Liver (tissue), 9 donors: ENCODE measurements around the gene SPI1. TPM values are rescaled to one million over a fixed set of nuclear protein-coding genes. Genes with fewer than 3 reads are reported as not detected.
A peak's percentile ranks its signal among the peaks of the same experiment; 100 is the strongest.

Experiments
- DNase-seq: peaks from one replicate; pipeline ENCODE4 v3.0.0-alpha.2; 2017; ENCODE audit warnings: low spot score
- H3K27ac ChIP-seq, 2 donors: one replicate each; pipeline ENCODE4 v1.7.0; 2013; ENCODE audit warnings: inconsistent platforms in 2 of 2, low read length in 2 of 2, control low read depth in 1 of 2, low read depth in 1 of 2, mild to moderate bottlenecking in 1 of 2
- H3K27me3 ChIP-seq, 4 donors: one replicate each; pipeline versions ENCODE4 v1.6.1 to v1.7.0; 2013; ENCODE audit warnings: low read length in 3 of 4, inconsistent platforms in 1 of 4, mild to moderate bottlenecking in 1 of 4, moderate library complexity in 1 of 4; ENCODE audit not compliant: control insufficient read depth in 4 of 4, insufficient read depth in 4 of 4
- H3K36me3 ChIP-seq, 4 donors: one replicate each; pipeline versions ENCODE4 v1.6.1 to v1.7.0; 2013; ENCODE audit warnings: low read length in 3 of 4, mild to moderate bottlenecking in 3 of 4, low read depth in 1 of 4, moderate library complexity in 1 of 4; ENCODE audit not compliant: control insufficient read depth in 4 of 4, insufficient read depth in 3 of 4
- H3K4me1 ChIP-seq, 4 donors: one replicate each; pipeline versions ENCODE4 v1.6.1 to v1.7.0; 2013; ENCODE audit warnings: low read length in 3 of 4, mild to moderate bottlenecking in 3 of 4, moderate library complexity in 1 of 4; ENCODE audit not compliant: control insufficient read depth in 4 of 4, insufficient read depth in 4 of 4
- H3K4me3 ChIP-seq, 3 donors: one replicate each; pipeline versions ENCODE4 v1.6.1 to v1.7.0; 2013; ENCODE audit warnings: low read length in 3 of 3, control low read depth in 1 of 3, low read depth in 1 of 3, mild to moderate bottlenecking in 1 of 3
- H3K9ac ChIP-seq, 2 donors: one replicate each; pipeline ENCODE4 v1.7.0; 2013; ENCODE audit warnings: low read length in 2 of 2, mild to moderate bottlenecking in 2 of 2, moderate library complexity in 2 of 2, control low read depth in 1 of 2, low read depth in 1 of 2
- H3K9me3 ChIP-seq, 4 donors: one replicate each; pipeline versions ENCODE4 v1.6.1 to v1.7.0; 2013; ENCODE audit warnings: low read length in 3 of 4; ENCODE audit not compliant: control insufficient read depth in 4 of 4
- ATF3 ChIP-seq: IDR thresholded peaks from 2 replicates; pipeline ENCODE4 v1.6.1; 2016; ENCODE audit warnings: antibody characterized with exemption
- CTCF ChIP-seq: fragments of 150-350 bp; IDR thresholded peaks from 2 replicates; pipeline ENCODE4 v1.5.1; 2017; ENCODE audit warnings: improper control_type of control experiment, low read depth, low read length; ENCODE audit not compliant: missing input control
- EGR1 ChIP-seq, 2 donors: IDR thresholded peaks; 2 replicates each; pipeline ENCODE4 v1.6.1; 2016 to 2018; ENCODE audit warnings: antibody characterized with exemption in 2 of 2, low read depth in 2 of 2
- FOXA1 ChIP-seq: IDR thresholded peaks from 2 replicates; pipeline ENCODE4 v1.6.1; 2016; ENCODE audit warnings: antibody characterized with exemption
- FOXA2 ChIP-seq: IDR thresholded peaks from 2 replicates; pipeline ENCODE4 v1.6.1; 2016; ENCODE audit warnings: antibody characterized with exemption
- GABPA ChIP-seq, 2 donors: IDR thresholded peaks in 1 of 2; conservative IDR thresholded peaks in 1 of 2; 2 replicates each; pipeline ENCODE4 v1.6.1; 2016; ENCODE audit warnings: antibody characterized with exemption in 2 of 2, mild to moderate bottlenecking in 1 of 2, moderate library complexity in 1 of 2
- HNF4A ChIP-seq, 2 donors: conservative IDR thresholded peaks; 2 replicates each; pipeline ENCODE4 v1.6.1; 2016; ENCODE audit warnings: antibody characterized with exemption in 2 of 2, mild to moderate bottlenecking in 2 of 2
- HNF4G ChIP-seq: IDR thresholded peaks from 2 replicates; pipeline ENCODE4 v1.6.1; 2016; ENCODE audit warnings: antibody characterized with exemption
- JUND ChIP-seq, 2 donors: IDR thresholded peaks; 2 replicates each; pipeline ENCODE4 v1.6.1; 2016; ENCODE audit warnings: antibody characterized with exemption in 2 of 2
- MAX ChIP-seq: IDR thresholded peaks from 2 replicates; pipeline ENCODE4 v1.6.1; 2016; ENCODE audit warnings: antibody characterized with exemption
- NR2F2 ChIP-seq: IDR thresholded peaks from 2 replicates; pipeline ENCODE4 v1.6.1; 2016; ENCODE audit warnings: antibody characterized with exemption
- RXRA ChIP-seq, 2 donors: IDR thresholded peaks; 2 replicates each; pipeline ENCODE4 v1.6.1; 2017 to 2018; ENCODE audit warnings: antibody characterized with exemption in 2 of 2, mild to moderate bottlenecking in 1 of 2
- SP1 ChIP-seq: IDR thresholded peaks from 2 replicates; pipeline ENCODE4 v1.6.1; 2018; ENCODE audit warnings: antibody characterized with exemption, mild to moderate bottlenecking
- TAF1 ChIP-seq: conservative IDR thresholded peaks from 2 replicates; pipeline ENCODE4 v1.6.1; 2016; ENCODE audit warnings: antibody characterized with exemption, mild to moderate bottlenecking
- YY1 ChIP-seq: IDR thresholded peaks from 2 replicates; pipeline ENCODE4 v1.6.1; 2016; ENCODE audit warnings: antibody characterized with exemption, mild to moderate bottlenecking
- ZBTB33 ChIP-seq: IDR thresholded peaks from 2 replicates; pipeline ENCODE4 v1.6.1; 2016; ENCODE audit warnings: antibody characterized with exemption
- whole genome bisulfite sequencing: extraction: QIAGEN DNeasy Blood & Tissue Kit; methylation state at CpG from one replicate; pipeline ENCODE4 v1.1.7; 2013; 5-methylcytosine and 5-hydroxymethylcytosine counted together
- polyA plus RNA-seq, 2 donors: library from polyadenylated mRNA; stranded (reverse) in 1 of 2; unstranded in 1 of 2; fragments of 200-250 nt in 1 of 2; fragments of >200 nt in 1 of 2; fragmentation: Nextera tagmentation in 1 of 2; extraction: Ambion mirVana in 1 of 2; gene quantifications; one replicate each; pipeline versions ENCODE4 v1.2.1 to v1.2.3, GENCODE V29; 2013 to 2015
- total RNA-seq, 2 donors: library from RNA; depleted of rRNA; stranded (reverse); fragments of >200 nt; gene quantifications; one replicate each; pipeline ENCODE4 v1.2.3, GENCODE V29; 2014
- donor health status: healthy.
- donor health status: healthy.
- donor health status: healthy.
- donor health status: healthy.
- donor health status: healthy.

SPI1 gene
- total and polyA plus RNA-seq, 4 donors: 2.3 to 14.4 (median 13.3) TPM

GRCh38 chr11:47327025-47327424, 51.3 kb downstream of the SPI1 start:
- Histone ChIP-seq H3K9ac (no peak overlapping the region), H3K27me3 (no peaks in the 10 kb centered on the region), H3K4me1 (no peaks in the 10 kb centered on the region), H3K4me3 (no peak overlapping the region), H3K36me3 (peaks cover 16 to 51% (median 22%) of the 10 kb centered on the region in 4 donors), H3K9me3 (no peaks in the 10 kb centered on the region), H3K27ac (no peak overlapping the region)
- 96% methylated on average over 13 of the region's 13 CpGs for WGBS
- DNase-seq: peak; percentile 27
- no peak for TF ChIP-seq HNF4A (conservative IDR thresholded peaks at IDR 0.05)
- TF ChIP-seq CTCF: no peak
- TF ChIP-seq EGR1 (IDR thresholded peaks at IDR 0.05; ENCODE audit: low read depth in 2 of 2): no peak
- TF ChIP-seq HNF4G: no peak
- TF ChIP-seq FOXA1: no peak

- no peak for TF ChIP-seq FOXA1
- TF ChIP-seq ZBTB33: no peak
- no peak for TF ChIP-seq JUND (IDR thresholded peaks at IDR 0.05)
- no peak for TF ChIP-seq SP1
- TF ChIP-seq HNF4G: no peak
- no peak for TF ChIP-seq HNF4A (conservative IDR thresholded peaks at IDR 0.05)
- no peak for TF ChIP-seq MAX
- TF ChIP-seq FOXA2: no peak
- no peak for TF ChIP-seq EGR1 (IDR thresholded peaks at IDR 0.05; ENCODE audit: low read depth in 2 of 2)
- TF ChIP-seq GABPA (IDR thresholded peaks at IDR 0.05 in 1 of 2, conservative IDR thresholded peaks at IDR 0.05 in 1 of 2): no peak
- TF ChIP-seq TAF1: no peak
- TF ChIP-seq YY1: no peak
- TF ChIP-seq ATF3: no peak
- TF ChIP-seq CTCF: no peak
- no peak for TF ChIP-seq RXRA (IDR thresholded peaks at IDR 0.05)
- TF ChIP-seq NR2F2: no peak
- H3K4me1 ChIP-seq: no peaks in the 10 kb centered on the region
- WGBS: 97% methylated on average over 12 of the region's 12 CpGs
Observed at GRCh38 chr11:47326198-47326597, 52.1 kb downstream of the SPI1 start.

More at GRCh38 chr11:47326198-47326597, 52.1 kb downstream of the SPI1 start:
- Histone ChIP-seq H3K36me3 (peaks cover 16 to 58% (median 27%) of the 10 kb centered on the region in 4 donors), H3K4me3 (no peak overlapping the region), H3K9me3 (no peaks in the 10 kb centered on the region), H3K9ac (no peak overlapping the region), H3K27me3 (no peaks in the 10 kb centered on the region), H3K27ac (no peak overlapping the region)
- no peak for DNase-seq
